Thoracic aorta (tissue), 2 donors: ENCODE data around the gene EPHB2. TPM values are rescaled to one million over a fixed set of nuclear protein-coding genes. Genes with fewer than 3 reads are reported as not detected.

ENCODE experiments used
- ATAC-seq: fragments of 150-250 bp; one replicate; pipeline ENCODE4 v1.8.0; 2017; ENCODE audit warnings: low read depth; ENCODE audit not compliant: insufficient number of reproducible peaks, low FRiP score
- DNase-seq: peaks from one replicate; pipeline ENCODE4 v3.0.0-alpha.2; 2020; ENCODE audit warnings: low spot score
- H3K27ac ChIP-seq, 2 donors: fragments of 200-600 bp; sonication (generic); 1 replicate in 1 of 2; 2 replicates in 1 of 2; pipeline ENCODE4 v1.5.1; 2016; ENCODE audit warnings: mild to moderate bottlenecking in 2 of 2, moderate library complexity in 2 of 2
- H3K27me3 ChIP-seq: fragments of 200-600 bp; sonication (generic); replicated peaks from 2 replicates; pipeline ENCODE4 v1.6.0; 2016; ENCODE audit warnings: mild to moderate bottlenecking; ENCODE audit not compliant: insufficient read depth
- H3K36me3 ChIP-seq: fragments of 200-600 bp; sonication (generic); one replicate; pipeline ENCODE4 v1.5.1; 2016
- H3K4me1 ChIP-seq, 2 donors: fragments of 200-600 bp; sonication (generic); 1 replicate in 1 of 2; 2 replicates in 1 of 2; pipeline versions ENCODE4 v1.5.1 to v1.6.0; 2016; ENCODE audit warnings: low read depth in 2 of 2, mild to moderate bottlenecking in 1 of 2; ENCODE audit not compliant: control insufficient read depth in 1 of 2
- H3K4me3 ChIP-seq: fragments of 200-600 bp; sonication (generic); 2 replicates; pipeline ENCODE4 v1.5.1; 2016; ENCODE audit warnings: mild to moderate bottlenecking
- H3K9me3 ChIP-seq: fragments of 200-600 bp; sonication (generic); 2 replicates; pipeline ENCODE4 v1.5.1; 2016
- CTCF ChIP-seq: fragments of 200-600 bp; sonication (generic); IDR thresholded peaks from one replicate; pipeline ENCODE4 v1.5.1; 2019; ENCODE audit warnings: antibody characterized with exemption
- total RNA-seq, 2 donors: library from RNA; depleted of rRNA; stranded (reverse); fragments of >200 nt; gene quantifications; one replicate each; pipeline versions ENCODE4 v1.1.0 to v1.2.3, GENCODE V29; 2016

Gene EPHB2
- total RNA-seq, 2 donors from 2014 or later, result 9.3 to 10.0 TPM

GRCh38 chr1:22821027-22821426 lies 110.4 kb downstream of the EPHB2 start:
- peaks cover 0 to 9% of the 10 kb centered on the region in 2 donors for H3K4me1 ChIP-seq
- no peak overlapping the region for H3K27ac ChIP-seq
- DNase-seq (no peak), ATAC-seq (no peak)
- TF ChIP-seq CTCF, result no peak
- no peaks in the 10 kb centered on the region for H3K9me3 ChIP-seq
- H3K4me3 ChIP-seq, result no peak overlapping the region
- no peaks in the 10 kb centered on the region for H3K27me3 ChIP-seq
- H3K36me3 ChIP-seq, result no peaks in the 10 kb centered on the region

- DNase-seq, result no peak
- Histone ChIP-seq H3K9me3 (no peaks in the 10 kb centered on the region), H3K27me3 (no peaks in the 10 kb centered on the region), H3K36me3 (no peaks in the 10 kb centered on the region), H3K4me3 (no peak overlapping the region), H3K27ac (no peak overlapping the region), H3K4me1 (peaks cover 0 to 16% of the 10 kb centered on the region in 2 donors)
- TF ChIP-seq CTCF, result no peak
- ATAC-seq, result no peak
Observed at GRCh38 chr1:22822371-22822770, 111.7 kb downstream of the EPHB2 start.

- H3K9me3 ChIP-seq, result no peaks in the 10 kb centered on the region
- H3K4me1 ChIP-seq, result peaks cover 4 to 36% of the 10 kb centered on the region in 2 donors
- H3K4me3 ChIP-seq, result no peak overlapping the region
- no peaks in the 10 kb centered on the region for H3K27me3 ChIP-seq
- no peak for DNase-seq
- no peak for TF ChIP-seq CTCF
- no peak for ATAC-seq
- no peaks in the 10 kb centered on the region for H3K36me3 ChIP-seq
- no peak overlapping the region for H3K27ac ChIP-seq
Observed at GRCh38 chr1:22824466-22824865, 113.8 kb downstream of the EPHB2 start.

GRCh38 chr1:22824975-22825374 lies 114.3 kb downstream of the EPHB2 start:
- Histone ChIP-seq H3K27me3 (no peaks in the 10 kb centered on the region), H3K9me3 (no peaks in the 10 kb centered on the region), H3K4me3 (no peak overlapping the region), H3K4me1 (peaks cover 4 to 41% of the 10 kb centered on the region in 2 donors), H3K36me3 (no peaks in the 10 kb centered on the region), H3K27ac (no peak overlapping the region)
- no peak for ATAC-seq
- TF ChIP-seq CTCF, result no peak
- DNase-seq, result no peak

- no peaks in the 10 kb centered on the region for H3K9me3 ChIP-seq
- ATAC-seq (no peak), DNase-seq (no peak)
- H3K36me3 ChIP-seq, result no peaks in the 10 kb centered on the region
- no peak for TF ChIP-seq CTCF
- no peaks in the 10 kb centered on the region for H3K27me3 ChIP-seq
- H3K4me1 ChIP-seq, result peaks cover 4 to 43% of the 10 kb centered on the region in 2 donors
- no peak overlapping the region for H3K4me3 ChIP-seq
- H3K27ac ChIP-seq, result no peak overlapping the region
Observed at GRCh38 chr1:22825486-22826189, 115.0 kb downstream of the EPHB2 start.
